Endothelial cell of umbilical vein (primary cell): ENCODE results near the gene ARHGAP18. TPM values are rescaled to one million over a fixed set of nuclear protein-coding genes. Genes with fewer than 3 reads are reported as not detected.

Experiments
- BruUV-seq: library from RNA; stranded (reverse); fragments of 400-500 nt; replicated peaks from 2 replicates; lab custom pipeline; 2021; lab: Mats Ljungman, UMichigan
- CTCF ChIA-PET: fragments of 300-600, 350-600 bp; sonication (Branson Sonifier 250); formaldehyde crosslinking; loops from one replicate; lab custom pipeline; 2021; ENCODE audit warnings: antibody characterized with exemption, inconsistent platforms; lab: Charles Lee
- POLR2A ChIA-PET: fragments of 300-600, 350-600 bp; sonication (Branson Sonifier 250); formaldehyde crosslinking; loops from one replicate; lab custom pipeline; 2021; ENCODE audit warnings: antibody characterized with exemption, inconsistent platforms; lab: Charles Lee
- DNase-seq: peaks from one replicate; pipeline ENCODE4 v3.0.0-alpha.2; 2011; ENCODE audit warnings: low read depth, low spot score
- FAIRE-seq: peaks from 2 replicates; lab custom pipeline; 2011; peaks lifted over from hg19 to GRCh38; lab: Jason Lieb, UNC
- H2AFZ ChIP-seq: 2 replicates; pipeline ENCODE4 v1.6.0; 2012; ENCODE audit warnings: low read depth, low read length, control low read depth, inconsistent platforms
- H3K27ac ChIP-seq: 2 replicates; pipeline ENCODE4 v1.5.1; 2011; ENCODE audit warnings: low read depth, mild to moderate bottlenecking, control low read depth, low read length, moderate library complexity; ENCODE audit not compliant: insufficient read depth
- H3K27me3 ChIP-seq, 2 experiments: 2 replicates each; pipeline versions ENCODE4 v1.6.0 to v1.6.1; 2011; ENCODE audit warnings: low read length in 2 of 2, mixed read lengths in 1 of 2; ENCODE audit not compliant: control insufficient read depth in 2 of 2, insufficient read depth in 2 of 2
- H3K36me3 ChIP-seq, 2 experiments: 2 replicates in 1 of 2; 3 replicates in 1 of 2; pipeline ENCODE4 v1.5.1; 2011; ENCODE audit warnings: low read length in 2 of 2, mild to moderate bottlenecking in 1 of 2, moderate library complexity in 1 of 2; ENCODE audit not compliant: control insufficient read depth in 2 of 2, insufficient read depth in 2 of 2; ENCODE audit errors: extremely low read depth in 1 of 2
- H3K4me1 ChIP-seq: 3 replicates; pipeline ENCODE4 v1.5.1; 2011; ENCODE audit warnings: mild to moderate bottlenecking, low read length; ENCODE audit not compliant: control insufficient read depth, insufficient read depth; ENCODE audit errors: extremely low read depth
- H3K4me2 ChIP-seq: 2 replicates; pipeline ENCODE4 v1.6.1; 2011; ENCODE audit warnings: low read length, control low read depth, mixed read lengths; ENCODE audit not compliant: insufficient read depth
- H3K4me3 ChIP-seq, 3 experiments: fragments of 200-600 bp in 1 of 3; sonication (generic), shearing (Covaris generic) in 1 of 3; replicated peaks in 1 of 3; 2 replicates each; pipeline ENCODE4 v1.5.1; 2011 to 2016; ENCODE audit warnings: control low read depth in 3 of 3, low read length in 3 of 3, mild to moderate bottlenecking in 2 of 3, inconsistent platforms in 1 of 3, low read depth in 1 of 3, moderate library complexity in 1 of 3; ENCODE audit not compliant: insufficient read depth in 1 of 3
- H3K79me2 ChIP-seq: 2 replicates; pipeline ENCODE4 v1.6.0; 2012; ENCODE audit warnings: low read length, inconsistent platforms; ENCODE audit not compliant: control insufficient read depth, insufficient read depth
- H3K9ac ChIP-seq: replicated peaks from 2 replicates; pipeline ENCODE3; 2011; ENCODE audit warnings: low read length, control low read depth; ENCODE audit not compliant: insufficient read depth; ENCODE audit errors: extremely low read depth
- H3K9me1 ChIP-seq: replicated peaks from 3 replicates; pipeline ENCODE4 v1.6.0; 2011; ENCODE audit warnings: mild to moderate bottlenecking, low read length; ENCODE audit not compliant: control insufficient read depth, insufficient read depth; ENCODE audit errors: extremely low read depth
- H3K9me3 ChIP-seq: replicated peaks from 2 replicates; pipeline ENCODE4 v1.5.1; 2012; ENCODE audit warnings: low read length, inconsistent platforms; ENCODE audit not compliant: control insufficient read depth, insufficient read depth
- H4K20me1 ChIP-seq: replicated peaks from 2 replicates; pipeline ENCODE3; 2011; ENCODE audit warnings: mild to moderate bottlenecking, low read length; ENCODE audit not compliant: control insufficient read depth, insufficient read depth; ENCODE audit errors: extremely low read depth
- FOS ChIP-seq: IDR thresholded peaks from 2 replicates; pipeline ENCODE4 v1.6.1; 2011; ENCODE audit warnings: mild to moderate bottlenecking, low read length, moderate library complexity, borderline replicate concordance; ENCODE audit not compliant: insufficient read depth
- GATA2 ChIP-seq: IDR thresholded peaks from 2 replicates; pipeline ENCODE4 v1.7.0; 2011; ENCODE audit warnings: low read depth, mild to moderate bottlenecking, moderate library complexity, mixed read lengths, low read length; ENCODE audit not compliant: insufficient read length, insufficient read depth
- JUN ChIP-seq: IDR thresholded peaks from 2 replicates; pipeline ENCODE4 v1.6.1; 2011; ENCODE audit warnings: borderline replicate concordance, low read depth; ENCODE audit not compliant: insufficient read length, insufficient read depth
- MYC ChIP-seq: IDR thresholded peaks from one replicate; pipeline ENCODE4 v1.6.1; 2011; ENCODE audit warnings: mild to moderate bottlenecking, low read depth, low read length
- POLR2A ChIP-seq: IDR thresholded peaks from 2 replicates; pipeline ENCODE4 v1.6.1; 2012; ENCODE audit warnings: low read depth, mild to moderate bottlenecking, control low read depth, low read length
- POLR2AphosphoS5 ChIP-seq: IDR thresholded peaks from 2 replicates; pipeline ENCODE4 v1.6.1; 2012; ENCODE audit warnings: low read depth, mild to moderate bottlenecking, control low read depth, low read length, moderate library complexity; ENCODE audit not compliant: insufficient read depth
- dilution Hi-C: fragments of 300-500 bp; cut with MboI; formaldehyde crosslinking; loops from one replicate; pipeline ENCODE4 v1.15.0; 2019; ENCODE audit warnings: low sequenced_read_pairs; ENCODE audit not compliant: extremely low pct_ligation_motif_present
- intact Hi-C: fragments of 100-400 bp; cut with micrococcal nuclease; formaldehyde crosslinking; loops from one replicate; pipeline ENCODE4 v1.10.0; 2022
- polyA plus RNA-seq, 4 experiments: library from polyadenylated mRNA; depleted of rRNA in 3 of 4; stranded (reverse) in 3 of 4; unstranded in 1 of 4; fragments of >200 nt; gene quantifications; 2 replicates each; pipeline versions ENCODE4 v1.2.1 to v1.2.3, GENCODE V29; 2011 to 2012; ENCODE audit warnings: missing spikeins in 1 of 4
- total RNA-seq: library from RNA; stranded (reverse); gene quantifications from 2 replicates; pipeline ENCODE4 v1.2.3, GENCODE V29; 2021
- TF ChIP-seq, protein P1 (sequence below): IDR thresholded peaks from 2 replicates; pipeline ENCODE4 v1.6.1; 2011; ENCODE audit not compliant: insufficient read depth, insufficient read length
- TF ChIP-seq, protein P2 (sequence below), 2 donors: IDR thresholded peaks; 1 replicate in 1 of 2; 2 replicates in 1 of 2; pipeline ENCODE4 v1.5.1; 2011; ENCODE audit warnings: low read length in 2 of 2, mild to moderate bottlenecking in 2 of 2, moderate library complexity in 2 of 2, control low read depth in 1 of 2, inconsistent platforms in 1 of 2, low read depth in 1 of 2; ENCODE audit not compliant: insufficient read depth in 1 of 2; ENCODE audit errors: extremely low read depth in 1 of 2

ARHGAP18 gene
- total and polyA plus RNA-seq, 2 donors (not counting 3 experiments of a cell fraction or from before 2014, with no cell fraction given): 13.1 to 86.1 TPM

GRCh38 chr6:129597023-129597713 lies 112.8 kb downstream of the ARHGAP18 start:
- ChIA-PET CTCF (interaction anchor here (0.8 to 5.8 kb wide), 27 partner anchors 10 to 424 kb away, joined by 3 to 46 read pairs (median 5); partner anchors contain the start of gene ARHGAP18), POLR2A (no interaction called here)
- FAIRE-seq (no peak), DNase-seq (no peak)
- H3K79me2 ChIP-seq: no peaks in the 10 kb centered on the region
- H3K27ac ChIP-seq: no peak overlapping the region
- H3K9me1 ChIP-seq: no peaks in the 10 kb centered on the region
- no peak overlapping the region for H3K9ac ChIP-seq
- H2AFZ ChIP-seq: no peak overlapping the region
- H3K36me3 ChIP-seq: peaks cover 0 to 20% of the 10 kb centered on the region in 2 experiments
- peaks cover 5% of the 10 kb centered on the region for H3K4me1 ChIP-seq
- H3K4me2 ChIP-seq: no peak overlapping the region
- H4K20me1 ChIP-seq: no peaks in the 10 kb centered on the region
- intact Hi-C loops: no loop called here
- BruUV-seq: no TSS peak
- H3K4me3 ChIP-seq: no peak overlapping the region
- no peaks in the 10 kb centered on the region for H3K27me3 ChIP-seq
- TF ChIP-seq GATA2 (no peak), JUN (no peak), POLR2A (no peak), POLR2AphosphoS5 (no peak), MYC (no peak), FOS (no peak)
- TF ChIP-seq, protein P1, sequence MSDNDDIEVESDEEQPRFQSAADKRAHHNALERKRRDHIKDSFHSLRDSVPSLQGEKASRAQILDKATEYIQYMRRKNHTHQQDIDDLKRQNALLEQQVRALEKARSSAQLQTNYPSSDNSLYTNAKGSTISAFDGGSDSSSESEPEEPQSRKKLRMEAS: no peak
- TF ChIP-seq, protein P2, sequence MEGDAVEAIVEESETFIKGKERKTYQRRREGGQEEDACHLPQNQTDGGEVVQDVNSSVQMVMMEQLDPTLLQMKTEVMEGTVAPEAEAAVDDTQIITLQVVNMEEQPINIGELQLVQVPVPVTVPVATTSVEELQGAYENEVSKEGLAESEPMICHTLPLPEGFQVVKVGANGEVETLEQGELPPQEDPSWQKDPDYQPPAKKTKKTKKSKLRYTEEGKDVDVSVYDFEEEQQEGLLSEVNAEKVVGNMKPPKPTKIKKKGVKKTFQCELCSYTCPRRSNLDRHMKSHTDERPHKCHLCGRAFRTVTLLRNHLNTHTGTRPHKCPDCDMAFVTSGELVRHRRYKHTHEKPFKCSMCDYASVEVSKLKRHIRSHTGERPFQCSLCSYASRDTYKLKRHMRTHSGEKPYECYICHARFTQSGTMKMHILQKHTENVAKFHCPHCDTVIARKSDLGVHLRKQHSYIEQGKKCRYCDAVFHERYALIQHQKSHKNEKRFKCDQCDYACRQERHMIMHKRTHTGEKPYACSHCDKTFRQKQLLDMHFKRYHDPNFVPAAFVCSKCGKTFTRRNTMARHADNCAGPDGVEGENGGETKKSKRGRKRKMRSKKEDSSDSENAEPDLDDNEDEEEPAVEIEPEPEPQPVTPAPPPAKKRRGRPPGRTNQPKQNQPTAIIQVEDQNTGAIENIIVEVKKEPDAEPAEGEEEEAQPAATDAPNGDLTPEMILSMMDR (IDR thresholded peaks at IDR 0.05; ENCODE audit: extremely low read depth in 1 of 2, insufficient read depth in 1 of 2, low read depth in 1 of 2, low read length in 2 of 2): no peak
- dilution Hi-C loops: no loop called here
- no peaks in the 10 kb centered on the region for H3K9me3 ChIP-seq
